GM21576 (cell line): ENCODE measurements around the gene ASTN2.

ENCODE experiments used
- ATAC-seq: cut with Tn5 transposase; IDR thresholded peaks from one replicate; pipeline ENCODE4 v1.9.1; 2021; ENCODE audit warnings: mild to moderate bottlenecking, moderate library complexity; ENCODE audit not compliant: unreplicated experiment

Gene ASTN2, protein sequence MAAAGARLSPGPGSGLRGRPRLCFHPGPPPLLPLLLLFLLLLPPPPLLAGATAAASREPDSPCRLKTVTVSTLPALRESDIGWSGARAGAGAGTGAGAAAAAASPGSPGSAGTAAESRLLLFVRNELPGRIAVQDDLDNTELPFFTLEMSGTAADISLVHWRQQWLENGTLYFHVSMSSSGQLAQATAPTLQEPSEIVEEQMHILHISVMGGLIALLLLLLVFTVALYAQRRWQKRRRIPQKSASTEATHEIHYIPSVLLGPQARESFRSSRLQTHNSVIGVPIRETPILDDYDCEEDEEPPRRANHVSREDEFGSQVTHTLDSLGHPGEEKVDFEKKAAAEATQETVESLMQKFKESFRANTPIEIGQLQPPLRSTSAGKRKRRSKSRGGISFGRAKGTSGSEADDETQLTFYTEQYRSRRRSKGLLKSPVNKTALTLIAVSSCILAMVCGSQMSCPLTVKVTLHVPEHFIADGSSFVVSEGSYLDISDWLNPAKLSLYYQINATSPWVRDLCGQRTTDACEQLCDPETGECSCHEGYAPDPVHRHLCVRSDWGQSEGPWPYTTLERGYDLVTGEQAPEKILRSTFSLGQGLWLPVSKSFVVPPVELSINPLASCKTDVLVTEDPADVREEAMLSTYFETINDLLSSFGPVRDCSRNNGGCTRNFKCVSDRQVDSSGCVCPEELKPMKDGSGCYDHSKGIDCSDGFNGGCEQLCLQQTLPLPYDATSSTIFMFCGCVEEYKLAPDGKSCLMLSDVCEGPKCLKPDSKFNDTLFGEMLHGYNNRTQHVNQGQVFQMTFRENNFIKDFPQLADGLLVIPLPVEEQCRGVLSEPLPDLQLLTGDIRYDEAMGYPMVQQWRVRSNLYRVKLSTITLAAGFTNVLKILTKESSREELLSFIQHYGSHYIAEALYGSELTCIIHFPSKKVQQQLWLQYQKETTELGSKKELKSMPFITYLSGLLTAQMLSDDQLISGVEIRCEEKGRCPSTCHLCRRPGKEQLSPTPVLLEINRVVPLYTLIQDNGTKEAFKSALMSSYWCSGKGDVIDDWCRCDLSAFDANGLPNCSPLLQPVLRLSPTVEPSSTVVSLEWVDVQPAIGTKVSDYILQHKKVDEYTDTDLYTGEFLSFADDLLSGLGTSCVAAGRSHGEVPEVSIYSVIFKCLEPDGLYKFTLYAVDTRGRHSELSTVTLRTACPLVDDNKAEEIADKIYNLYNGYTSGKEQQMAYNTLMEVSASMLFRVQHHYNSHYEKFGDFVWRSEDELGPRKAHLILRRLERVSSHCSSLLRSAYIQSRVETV (N-terminal part only)

DNA sequence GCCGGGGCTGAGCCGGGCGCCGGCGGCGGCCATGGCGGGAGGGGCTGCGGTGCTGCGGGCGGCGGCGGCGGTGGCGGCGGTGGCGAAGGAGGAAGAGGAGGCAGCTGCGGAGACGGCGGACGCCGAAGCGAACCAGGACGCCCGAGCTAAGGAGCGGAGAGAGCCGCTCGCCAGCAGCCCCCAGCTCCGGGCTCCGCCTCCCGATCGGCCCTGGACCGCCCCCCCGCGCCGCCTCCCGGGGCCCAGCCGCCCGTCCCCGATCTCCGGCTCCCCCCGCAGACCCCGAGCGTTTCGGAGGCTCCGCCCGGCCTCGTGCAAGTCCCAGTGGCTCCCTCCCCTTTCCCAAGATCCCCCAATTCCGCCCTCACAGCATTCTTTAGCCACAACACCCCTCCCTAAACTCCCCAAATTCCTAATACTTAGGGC is at the start of gene ASTN2:
Gene ASTN2 (minus strand): TSS at position 152 of the 426 bp plus-strand sequence. CDS start 119 bp downstream, at position 33.
- ATAC-seq = no peak

- no peak for ATAC-seq
Measured at GRCh38 chr9:117462861-117463260, 48.0 kb upstream of the ASTN2 start.

- no peak for ATAC-seq
Measured at GRCh38 chr9:117461386-117461785, 46.5 kb upstream of the ASTN2 start.

DNA sequence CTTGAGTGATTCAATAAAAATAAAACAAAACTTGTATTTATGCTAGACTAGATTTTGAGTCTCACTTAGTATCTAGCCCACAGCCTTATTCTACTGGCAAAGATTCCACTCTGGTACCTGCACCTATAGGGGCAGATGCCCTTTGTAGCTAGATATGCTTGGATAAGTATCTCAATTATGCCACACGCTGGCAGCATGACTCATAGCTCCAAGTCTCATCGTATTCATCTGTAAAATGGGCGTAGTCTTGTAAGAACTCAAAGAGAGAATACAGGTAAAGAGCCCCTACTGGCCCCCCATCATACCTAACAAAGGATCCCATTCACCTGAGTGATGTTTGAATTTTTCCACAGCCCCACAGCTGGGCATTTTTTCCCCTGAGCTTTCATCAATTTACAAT is 45.9 kb upstream of the ASTN2 start:
- ATAC-seq = no peak

GRCh38 chr9:117459913-117460312 is 45.1 kb upstream of the ASTN2 start:
- ATAC-seq = no peak

GRCh38 chr9:117458066-117458465 is 43.2 kb upstream of the ASTN2 start:
- ATAC-seq = no peak

- no peak for ATAC-seq
Measured at GRCh38 chr9:117454711-117455110, 39.9 kb upstream of the ASTN2 start.

DNA sequence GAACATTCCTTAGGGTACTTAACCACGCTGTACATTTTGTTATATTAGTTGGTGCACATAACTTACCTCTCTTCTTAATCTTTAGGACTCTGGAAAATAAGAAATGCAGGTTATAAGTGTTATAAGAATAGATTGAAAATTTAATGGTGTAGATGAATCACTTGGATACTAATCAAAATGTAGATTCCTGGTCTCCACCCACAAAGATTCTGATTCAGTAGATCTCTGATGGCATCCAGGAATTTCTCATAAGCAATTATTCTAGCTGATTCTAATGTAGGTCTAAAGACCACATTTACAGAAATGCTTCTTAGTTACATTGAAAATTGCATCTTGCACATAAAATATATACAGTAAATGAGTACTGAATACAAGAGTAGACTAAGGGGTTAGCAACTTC is 38.9 kb upstream of the ASTN2 start:
- ATAC-seq = no peak

- ATAC-seq = no peak
Measured at GRCh38 chr9:117451311-117451710, 36.5 kb upstream of the ASTN2 start.

DNA sequence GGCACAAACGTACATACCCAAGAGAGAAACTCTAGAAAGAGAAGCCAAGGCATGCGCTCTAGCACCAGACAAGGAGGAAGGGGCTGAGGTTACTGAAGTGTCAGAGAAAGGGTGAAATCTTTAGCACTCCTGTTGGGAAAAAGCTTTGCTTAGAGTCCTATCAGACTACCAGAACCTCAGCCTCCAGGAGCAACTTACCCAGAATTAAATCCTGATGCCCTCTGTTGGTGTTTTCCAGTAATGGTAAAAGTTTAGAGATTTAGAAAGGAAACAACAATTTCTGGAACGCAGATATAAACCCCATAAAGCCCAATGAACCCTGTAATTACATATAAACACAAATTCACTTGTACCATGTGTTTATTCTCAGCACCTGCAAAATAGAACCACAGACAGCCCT is 33.2 kb upstream of the ASTN2 start:
- no peak for ATAC-seq

- no peak for ATAC-seq
Measured at GRCh38 chr9:117445631-117446030, 30.8 kb upstream of the ASTN2 start.

GRCh38 chr9:117444501-117444900 is 29.6 kb upstream of the ASTN2 start:
- ATAC-seq = no peak

DNA sequence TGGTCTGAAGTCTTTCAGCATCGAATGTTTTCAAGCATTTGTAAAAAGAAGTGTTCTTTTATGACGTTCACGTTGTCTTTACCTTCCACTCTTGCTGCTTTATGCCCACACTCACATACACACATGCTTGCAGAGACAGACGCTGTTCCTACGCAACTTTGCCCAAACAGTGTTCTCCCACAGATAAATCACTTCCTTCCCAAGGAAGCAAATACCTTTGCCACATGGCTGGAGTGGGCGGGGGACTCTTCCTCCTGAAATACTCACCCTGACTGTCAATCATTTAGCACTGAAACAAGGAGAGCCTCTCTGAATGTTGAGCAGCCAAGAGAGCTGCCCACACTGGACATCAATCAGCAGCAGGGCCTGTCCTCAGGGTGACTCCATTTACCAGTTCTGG is 22.4 kb upstream of the ASTN2 start:
- ATAC-seq = no peak

- no peak for ATAC-seq
Measured at GRCh38 chr9:117435630-117436261, 20.9 kb upstream of the ASTN2 start.

DNA sequence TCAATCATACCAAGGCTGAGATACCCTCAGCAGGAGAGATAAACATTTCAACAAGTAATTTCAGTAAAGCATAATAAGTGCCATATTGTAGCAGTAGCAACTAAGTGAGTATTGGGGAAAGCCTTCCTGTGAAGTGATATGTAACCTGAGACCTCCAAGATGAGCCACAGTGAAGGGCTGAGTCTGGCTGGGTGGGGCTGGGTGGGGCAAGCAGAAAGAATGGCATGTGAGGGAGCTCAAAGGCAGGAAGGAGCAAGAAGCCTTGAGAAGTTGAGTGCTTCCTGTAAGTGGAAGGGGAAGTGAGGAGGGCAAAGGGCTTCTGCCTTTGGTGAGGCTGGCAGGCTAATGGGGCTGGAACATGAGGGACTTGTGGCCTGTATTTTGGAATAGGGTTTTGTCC is 19.7 kb upstream of the ASTN2 start:
- ATAC-seq = no peak

DNA sequence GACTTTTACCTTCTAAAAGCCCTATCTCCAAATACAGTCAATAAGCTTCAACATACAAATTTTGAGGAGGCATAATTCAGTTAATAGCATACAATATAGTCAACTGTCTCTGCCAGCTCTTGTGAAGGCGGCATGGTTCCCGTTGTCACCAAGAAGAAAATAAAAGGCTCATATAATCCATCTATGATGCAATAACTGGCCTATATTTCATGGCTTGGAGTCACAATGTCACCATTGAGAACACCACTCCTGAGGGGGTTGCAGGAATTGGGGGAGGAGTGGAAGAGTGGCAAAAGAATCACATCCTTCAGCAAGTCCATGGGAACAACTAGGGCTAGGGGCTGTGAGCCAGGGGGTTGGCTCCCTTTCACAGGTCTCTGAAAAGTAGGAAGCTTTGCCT is 16.0 kb upstream of the ASTN2 start:
- no peak for ATAC-seq

DNA sequence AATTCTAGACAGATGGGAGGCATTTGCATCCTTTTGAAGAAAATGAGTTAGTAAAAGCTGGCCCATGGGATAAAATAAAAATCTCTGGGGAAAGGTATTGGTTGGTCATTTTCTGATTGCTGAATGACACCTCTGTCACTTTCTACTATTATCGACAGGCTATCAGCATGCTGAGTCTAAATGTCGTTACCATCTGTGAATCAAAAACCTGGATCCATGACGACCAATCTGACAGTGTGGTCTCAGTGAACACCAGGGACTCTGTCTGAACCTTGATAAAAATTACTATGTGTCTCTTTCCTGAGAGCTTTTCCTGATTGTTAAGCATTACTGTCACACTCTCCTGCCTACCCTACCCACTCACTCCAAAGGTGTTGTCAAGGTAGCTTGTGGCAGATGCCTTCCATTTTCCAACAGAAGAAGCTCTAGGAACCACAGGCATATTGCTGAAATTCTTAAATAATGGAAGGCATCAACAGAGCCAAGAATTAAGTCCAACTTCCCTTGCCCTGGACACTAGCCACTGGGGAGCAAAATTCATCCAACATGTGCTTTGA is 12.6 kb upstream of the ASTN2 start:
- ATAC-seq = no peak

- ATAC-seq = no peak
Measured at GRCh38 chr9:117425566-117425965, 10.7 kb upstream of the ASTN2 start.

GRCh38 chr9:117424291-117424690 is 9.4 kb upstream of the ASTN2 start:
- no peak for ATAC-seq

- no peak for ATAC-seq
Measured at GRCh38 chr9:117418111-117418510, 3.3 kb upstream of the ASTN2 start.
